IMR-90 (cell line): ENCODE measurements around the gene PSMB2. TPM values are rescaled to one million over a fixed set of nuclear protein-coding genes. Genes with fewer than 3 reads are reported as not detected.

ENCODE experiments used
- ATAC-seq: fragments of 200-7000 bp; cut with Tn5 transposase; 2 replicates; pipeline ENCODE4 v1.9.1; 2020; ENCODE audit warnings: low read depth, mild to moderate bottlenecking, moderate library complexity
- BruUV-seq: library from RNA; stranded (reverse); fragments of 400-500 nt; replicated peaks from 2 replicates; lab custom pipeline; 2021; lab: Mats Ljungman, UMichigan
- CTCF ChIA-PET: fragments of 300-600 bp; formaldehyde crosslinking; extraction: SDS; loops from one replicate; lab custom pipeline; 2021; ENCODE audit warnings: antibody characterized with exemption; lab: Yijun Ruan, JAX
- POLR2A ChIA-PET: fragments of 300-600 bp; sonication (Branson Sonifier 250); formaldehyde crosslinking; loops from one replicate; lab custom pipeline; 2022; ENCODE audit warnings: antibody characterized with exemption; ENCODE audit not compliant: unreplicated experiment; lab: Charles Lee
- DNase-seq: peaks from one replicate; pipeline ENCODE4 v3.0.0; 2013
- H2AFZ ChIP-seq: replicated peaks from 2 replicates; pipeline ENCODE3; 2013; ENCODE audit warnings: low read length, mild to moderate bottlenecking; ENCODE audit not compliant: poor library complexity
- H2AK5ac ChIP-seq: 2 replicates; pipeline ENCODE4 v1.6.1; 2013; ENCODE audit warnings: low read depth, low read length, inconsistent platforms
- H2AK9ac ChIP-seq: replicated peaks from 2 replicates; pipeline ENCODE3; 2013; ENCODE audit warnings: mild to moderate bottlenecking, low read depth, low read length, moderate library complexity; ENCODE audit not compliant: poor library complexity
- H2BK120ac ChIP-seq: 2 replicates; pipeline ENCODE4 v1.6.1; 2013; ENCODE audit warnings: low read depth, low read length, inconsistent platforms
- H2BK15ac ChIP-seq: 3 replicates; pipeline ENCODE4 v1.6.1; 2013; ENCODE audit warnings: low read depth, low read length, inconsistent platforms
- H2BK20ac ChIP-seq: 2 replicates; pipeline ENCODE4 v1.6.1; 2013; ENCODE audit warnings: low read depth, mild to moderate bottlenecking, inconsistent platforms, low read length, moderate library complexity
- H2BK5ac ChIP-seq: 2 replicates; pipeline ENCODE4 v1.6.1; 2013; ENCODE audit warnings: mild to moderate bottlenecking, low read depth, low read length, inconsistent platforms; ENCODE audit not compliant: poor library complexity, severe bottlenecking
- H3K14ac ChIP-seq: replicated peaks from 2 replicates; pipeline ENCODE4 v1.6.1; 2013; ENCODE audit warnings: low read depth, low read length, inconsistent platforms
- H3K18ac ChIP-seq: 2 replicates; pipeline ENCODE4 v1.6.1; 2013; ENCODE audit warnings: low read depth, low read length, control low read depth
- H3K23ac ChIP-seq: 2 replicates; pipeline ENCODE4 v1.6.1; 2013; ENCODE audit warnings: low read depth, low read length, inconsistent platforms
- H3K27ac ChIP-seq: 2 replicates; pipeline ENCODE4 v1.5.1; 2013; ENCODE audit warnings: mild to moderate bottlenecking, control low read depth, low read length; ENCODE audit not compliant: insufficient read depth
- H3K27me3 ChIP-seq: 2 replicates; pipeline ENCODE4 v1.6.1; 2013; ENCODE audit warnings: low read length; ENCODE audit not compliant: control insufficient read depth, insufficient read depth
- H3K36me3 ChIP-seq: 2 replicates; pipeline ENCODE4 v1.6.1; 2013; ENCODE audit warnings: low read length, mixed read lengths; ENCODE audit not compliant: control insufficient read depth, insufficient read depth
- H3K4ac ChIP-seq: 2 replicates; pipeline ENCODE4 v1.6.1; 2013; ENCODE audit warnings: low read depth, low read length, inconsistent platforms
- H3K4me1 ChIP-seq: 2 replicates; pipeline ENCODE4 v1.6.1; 2013; ENCODE audit warnings: low read length, mixed read lengths; ENCODE audit not compliant: control insufficient read depth, insufficient read depth
- H3K4me2 ChIP-seq: 2 replicates; pipeline ENCODE4 v1.6.1; 2013; ENCODE audit warnings: low read depth, mild to moderate bottlenecking, control low read depth, low read length, moderate library complexity
- H3K4me3 ChIP-seq: 2 replicates; pipeline ENCODE4 v1.5.1; 2013; ENCODE audit warnings: low read depth, mild to moderate bottlenecking, control low read depth, low read length, moderate library complexity; ENCODE audit not compliant: insufficient read depth
- H3K56ac ChIP-seq: 2 replicates; pipeline ENCODE4 v1.6.1; 2013; ENCODE audit warnings: low read length, inconsistent platforms; ENCODE audit not compliant: insufficient read depth; ENCODE audit errors: extremely low read depth
- H3K79me1 ChIP-seq, 2 experiments: 2 replicates each; pipeline ENCODE4 v1.6.1; 2013; ENCODE audit warnings: low read length in 2 of 2, inconsistent platforms in 1 of 2, low read depth in 1 of 2
- H3K9ac ChIP-seq: 2 replicates; pipeline ENCODE4 v1.6.1; 2013; ENCODE audit warnings: low read depth, low read length, control low read depth
- H3K9me1 ChIP-seq: 2 replicates; pipeline ENCODE4 v1.6.1; 2013; ENCODE audit warnings: low read length, inconsistent platforms; ENCODE audit not compliant: insufficient read depth
- H3K9me3 ChIP-seq: 2 replicates; pipeline ENCODE4 v1.6.1; 2013; ENCODE audit warnings: low read length; ENCODE audit not compliant: control insufficient read depth, insufficient read depth
- H4K20me1 ChIP-seq: 2 replicates; pipeline ENCODE4 v1.6.1; 2013; ENCODE audit warnings: low read length, inconsistent platforms; ENCODE audit not compliant: insufficient read depth
- H4K5ac ChIP-seq: 2 replicates; pipeline ENCODE4 v1.6.1; 2013; ENCODE audit warnings: mild to moderate bottlenecking, low read depth, low read length, control low read depth
- H4K8ac ChIP-seq, 2 experiments: 2 replicates each; pipeline ENCODE4 v1.6.1; 2013; ENCODE audit warnings: low read depth in 2 of 2, low read length in 2 of 2, control low read depth in 1 of 2, inconsistent platforms in 1 of 2
- H4K91ac ChIP-seq: 2 replicates; pipeline ENCODE4 v1.6.1; 2013; ENCODE audit warnings: low read depth, low read length, inconsistent platforms; ENCODE audit not compliant: insufficient read depth
- BHLHE40 ChIP-seq: fragments of 150-350 bp; IDR thresholded peaks from 2 replicates; pipeline ENCODE4 v1.6.1; 2016; ENCODE audit warnings: mild to moderate bottlenecking, low read depth, low read length
- CEBPB ChIP-seq: IDR thresholded peaks from 2 replicates; pipeline ENCODE4 v1.6.1; 2012; ENCODE audit warnings: low read depth, low read length, improper control_type of control experiment
- CHD1 ChIP-seq: IDR thresholded peaks from 2 replicates; pipeline ENCODE4 v1.6.1; 2012; ENCODE audit warnings: low read depth, low read length, improper control_type of control experiment
- FOS ChIP-seq: fragments of 150-350 bp; IDR thresholded peaks from 2 replicates; pipeline ENCODE4 v1.6.1; 2016; ENCODE audit warnings: low read depth, low read length
- MAFK ChIP-seq: IDR thresholded peaks from 2 replicates; pipeline ENCODE4 v1.6.1; 2012; ENCODE audit warnings: low read depth, low read length, improper control_type of control experiment
- MXI1 ChIP-seq: IDR thresholded peaks from 2 replicates; pipeline ENCODE4 v1.6.1; 2012; ENCODE audit warnings: low read depth, mild to moderate bottlenecking, low read length, moderate library complexity, borderline replicate concordance
- NFE2L2 ChIP-seq: fragments of 150-350 bp; IDR thresholded peaks from 2 replicates; pipeline ENCODE4 v1.6.1; 2016; ENCODE audit warnings: low read depth, mild to moderate bottlenecking, low read length
- POLR2A ChIP-seq: IDR thresholded peaks from 2 replicates; pipeline ENCODE4 v1.6.1; 2012; ENCODE audit warnings: mild to moderate bottlenecking, low read depth, low read length
- RCOR1 ChIP-seq: IDR thresholded peaks from 2 replicates; pipeline ENCODE4 v1.6.1; 2012; ENCODE audit warnings: mild to moderate bottlenecking, low read length, improper control_type of control experiment; ENCODE audit not compliant: insufficient replicate concordance
- RFX5 ChIP-seq: IDR thresholded peaks from 2 replicates; pipeline ENCODE4 v1.8.0; 2012; ENCODE audit warnings: low read depth, mild to moderate bottlenecking, low read length, moderate library complexity
- SMC3 ChIP-seq: fragments of 150-350 bp; IDR thresholded peaks from 2 replicates; pipeline ENCODE4 v1.6.1; 2016; ENCODE audit warnings: low read depth, mild to moderate bottlenecking, antibody characterized with exemption, low read length, moderate library complexity
- USF2 ChIP-seq: fragments of 150-350 bp; IDR thresholded peaks from 2 replicates; pipeline ENCODE4 v1.6.1; 2017; ENCODE audit warnings: mild to moderate bottlenecking, antibody characterized with exemption, low read length, low read depth
- WGBS, 2 experiments: methylation state at CpG; one replicate each; pipeline versions ENCODE4 v1.1.5 to v1.1.7; 2013; ENCODE audit warnings: missing lambda C conversion rate in 2 of 2; ENCODE audit not compliant: insufficient read length in 1 of 2; ENCODE audit errors: extremely low coverage in 2 of 2; 5-methylcytosine and 5-hydroxymethylcytosine counted together
- dilution Hi-C: fragments of 300-500 bp; cut with HindIII; formaldehyde crosslinking; loops from one replicate; pipeline ENCODE4 v1.14.3; 2018; ENCODE audit warnings: low sequenced_read_pairs; ENCODE audit not compliant: unreplicated experiment
- in situ Hi-C: fragments of 300-500 bp; cut with MboI; formaldehyde crosslinking; loops from 3 replicates; pipeline ENCODE4 v1.14.3; 2019; ENCODE audit warnings: low sequenced_read_pairs, inconsistent platforms, mixed read lengths
- intact Hi-C: fragments of 100-400 bp; cut with micrococcal nuclease; formaldehyde crosslinking; loops from 2 replicates; pipeline ENCODE4 v1.10.0; 2022
- polyA plus RNA-seq, 3 experiments: library from polyadenylated mRNA; depleted of rRNA; stranded (reverse); fragments of >200 nt; gene quantifications; 2 replicates each; pipeline ENCODE4 v1.2.3, GENCODE V29; 2012; ENCODE audit warnings: low replicate concordance in 1 of 3
- total RNA-seq: library from RNA; depleted of rRNA; stranded (reverse); fragments of >200 nt; gene quantifications from 2 replicates; pipeline ENCODE4 v1.2.3, GENCODE V29; 2012

Gene PSMB2
- total and polyA plus RNA-seq, 2 of the 4 experiments (the other 2 are of a cell fraction), result 23.8 to 86.2 TPM

- TF ChIP-seq RCOR1, result no peak
- TF ChIP-seq POLR2A, result no peak
These were observed 21.8 kb downstream of the PSMB2 start (continued) for GRCh38 chr1:35619237-35620121.

- Histone ChIP-seq H3K9me1 (peaks cover 8% of the 10 kb centered on the region), H3K18ac (no peak overlapping the region), H2BK20ac (no peak overlapping the region), H4K5ac (no peak overlapping the region), H3K23ac (no peak overlapping the region), H4K91ac (no peak overlapping the region), H3K79me1 (peaks cover 56 to 61% of the 10 kb centered on the region in 2 experiments), H3K4me3 (no peak overlapping the region), H3K27ac (no peak overlapping the region), H2AK5ac (no peak overlapping the region), H4K8ac (no peak overlapping the region), H4K20me1 (peaks cover 16% of the 10 kb centered on the region; the same call in 1 of the 2 replicates), H2BK15ac (no peak overlapping the region), H2BK5ac (no peak overlapping the region), H2BK120ac (no peak overlapping the region), H2AFZ (no peak overlapping the region), H3K4ac (no peak overlapping the region), H3K9me3 (no peaks in the 10 kb centered on the region), H3K36me3 (peaks cover 16% of the 10 kb centered on the region), H3K4me2 (no peak overlapping the region), H3K9ac (no peak overlapping the region), H3K27me3 (no peaks in the 10 kb centered on the region), H3K56ac (no peak overlapping the region), H2AK9ac (no peak overlapping the region), H3K14ac (no peak overlapping the region), H3K4me1 (no peaks in the 10 kb centered on the region)
- dilution Hi-C loops (no loop called here), in situ Hi-C loops (no loop called here), intact Hi-C loops (no loop called here)
- ChIA-PET CTCF (interaction anchor here (1.5 kb wide), 1 partner anchor 100 kb away, joined by 4 read pairs; no protein-coding TSS in a partner anchor), POLR2A (no interaction called here)
- DNase-seq (no peak), ATAC-seq (no peak)
- 82% methylated on average over 5 of the region's 8 CpGs; no CpG with 5 or more reads in 1 of the 2 experiments for WGBS, 2 experiments
- TF ChIP-seq MAFK, result no peak
- TF ChIP-seq FOS, result no peak
- TF ChIP-seq NFE2L2, result no peak
- no peak for TF ChIP-seq POLR2A
- TF ChIP-seq CHD1, result no peak
- no peak for TF ChIP-seq RFX5
- TF ChIP-seq MXI1, result no peak
- no peak for TF ChIP-seq USF2
- no peak for TF ChIP-seq CEBPB
- TF ChIP-seq BHLHE40, result no peak
- TF ChIP-seq SMC3, result no peak
- BruUV-seq, result no TSS peak
These were observed 25.9 kb downstream of the PSMB2 start for GRCh38 chr1:35615440-35615839.
